Measurements from ENCODE around the gene GLUL.

DNA sequence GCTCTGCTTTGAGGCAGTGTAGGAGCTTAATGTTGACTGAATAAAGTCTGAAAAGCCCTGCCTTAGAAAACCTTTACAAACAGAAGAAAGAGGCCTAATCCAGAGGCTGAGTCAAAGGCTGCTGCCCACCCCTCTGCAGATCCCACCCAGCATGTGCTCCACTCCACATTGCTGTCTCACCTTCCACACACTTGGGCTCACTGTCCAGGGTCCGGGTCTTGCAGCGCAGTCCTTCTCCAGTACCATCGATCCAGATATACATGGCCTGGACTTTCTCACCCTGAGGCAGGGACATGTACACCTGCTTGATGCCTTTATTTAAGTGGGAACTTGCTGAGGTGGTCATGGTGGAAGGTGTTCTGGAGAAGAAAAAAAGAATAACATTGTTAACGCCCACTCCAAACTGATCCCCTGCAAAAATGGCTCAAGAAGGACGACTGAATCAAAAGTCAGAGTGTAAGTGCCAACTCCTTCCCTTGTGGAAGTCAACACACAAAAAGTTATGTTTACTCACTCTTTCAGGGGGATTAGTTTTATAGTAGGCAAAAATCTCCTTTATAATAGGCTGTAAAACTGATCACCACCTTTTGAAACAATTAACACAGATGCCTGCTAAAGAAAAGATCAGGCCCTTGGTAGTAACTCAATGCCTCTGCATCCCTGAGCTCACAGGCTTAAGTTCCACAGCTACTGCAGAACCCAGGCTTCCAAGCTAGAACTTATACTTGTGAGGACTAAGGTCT, 3.0 kb downstream of the GLUL start:
- TF ChIP-seq, protein P1, sequence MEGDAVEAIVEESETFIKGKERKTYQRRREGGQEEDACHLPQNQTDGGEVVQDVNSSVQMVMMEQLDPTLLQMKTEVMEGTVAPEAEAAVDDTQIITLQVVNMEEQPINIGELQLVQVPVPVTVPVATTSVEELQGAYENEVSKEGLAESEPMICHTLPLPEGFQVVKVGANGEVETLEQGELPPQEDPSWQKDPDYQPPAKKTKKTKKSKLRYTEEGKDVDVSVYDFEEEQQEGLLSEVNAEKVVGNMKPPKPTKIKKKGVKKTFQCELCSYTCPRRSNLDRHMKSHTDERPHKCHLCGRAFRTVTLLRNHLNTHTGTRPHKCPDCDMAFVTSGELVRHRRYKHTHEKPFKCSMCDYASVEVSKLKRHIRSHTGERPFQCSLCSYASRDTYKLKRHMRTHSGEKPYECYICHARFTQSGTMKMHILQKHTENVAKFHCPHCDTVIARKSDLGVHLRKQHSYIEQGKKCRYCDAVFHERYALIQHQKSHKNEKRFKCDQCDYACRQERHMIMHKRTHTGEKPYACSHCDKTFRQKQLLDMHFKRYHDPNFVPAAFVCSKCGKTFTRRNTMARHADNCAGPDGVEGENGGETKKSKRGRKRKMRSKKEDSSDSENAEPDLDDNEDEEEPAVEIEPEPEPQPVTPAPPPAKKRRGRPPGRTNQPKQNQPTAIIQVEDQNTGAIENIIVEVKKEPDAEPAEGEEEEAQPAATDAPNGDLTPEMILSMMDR (IDR thresholded peaks at IDR 0.05) = no peak
- TF ChIP-seq CBX2 (IDR thresholded peaks at IDR 0.05; ENCODE audit: borderline replicate concordance, low read depth) (no peak), CHD2 (IDR thresholded peaks at IDR 0.05; ENCODE audit: low read length, partially characterized antibody) (no peak), RFX5 (IDR thresholded peaks at IDR 0.05) (no peak), POLR2AphosphoS2 (conservative IDR thresholded peaks at IDR 0.05; ENCODE audit: low read length) (no peak), SMC3 (IDR thresholded peaks at IDR 0.05) (no peak), JUNB (IDR thresholded peaks at IDR 0.05) (no peak)
- TF ChIP-seq, protein P2, sequence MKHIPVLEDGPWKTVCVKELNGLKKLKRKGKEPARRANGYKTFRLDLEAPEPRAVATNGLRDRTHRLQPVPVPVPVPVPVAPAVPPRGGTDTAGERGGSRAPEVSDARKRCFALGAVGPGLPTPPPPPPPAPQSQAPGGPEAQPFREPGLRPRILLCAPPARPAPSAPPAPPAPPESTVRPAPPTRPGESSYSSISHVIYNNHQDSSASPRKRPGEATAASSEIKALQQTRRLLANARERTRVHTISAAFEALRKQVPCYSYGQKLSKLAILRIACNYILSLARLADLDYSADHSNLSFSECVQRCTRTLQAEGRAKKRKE (CRISPR knock-in tag; IDR thresholded peaks at IDR 0.05; ENCODE audit: low read depth) = no peak
- TF ChIP-seq, protein P3, sequence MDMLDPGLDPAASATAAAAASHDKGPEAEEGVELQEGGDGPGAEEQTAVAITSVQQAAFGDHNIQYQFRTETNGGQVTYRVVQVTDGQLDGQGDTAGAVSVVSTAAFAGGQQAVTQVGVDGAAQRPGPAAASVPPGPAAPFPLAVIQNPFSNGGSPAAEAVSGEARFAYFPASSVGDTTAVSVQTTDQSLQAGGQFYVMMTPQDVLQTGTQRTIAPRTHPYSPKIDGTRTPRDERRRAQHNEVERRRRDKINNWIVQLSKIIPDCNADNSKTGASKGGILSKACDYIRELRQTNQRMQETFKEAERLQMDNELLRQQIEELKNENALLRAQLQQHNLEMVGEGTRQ (IDR thresholded peaks at IDR 0.05) = no peak
